IPS-20b (cell line): ENCODE results near the gene CTSZ.

ENCODE experiments used
- H3K27ac ChIP-seq: one replicate; pipeline ENCODE4 v1.5.1; 2013; ENCODE audit warnings: low read length
- H3K27me3 ChIP-seq: 2 replicates; pipeline ENCODE4 v1.6.1; 2013; ENCODE audit warnings: mild to moderate bottlenecking, low read length, inconsistent platforms; ENCODE audit not compliant: insufficient read depth
- H3K36me3 ChIP-seq: 2 replicates; pipeline ENCODE4 v1.6.1; 2013; ENCODE audit warnings: low read depth, mild to moderate bottlenecking, inconsistent platforms, low read length, moderate library complexity; ENCODE audit not compliant: insufficient read depth
- H3K4me1 ChIP-seq: 2 replicates; pipeline ENCODE4 v1.6.1; 2013; ENCODE audit warnings: mild to moderate bottlenecking, control low read depth, inconsistent platforms, low read length, moderate library complexity; ENCODE audit not compliant: insufficient read depth
- H3K4me3 ChIP-seq: 2 replicates; pipeline ENCODE4 v1.5.1; 2013; ENCODE audit warnings: mild to moderate bottlenecking, low read length, inconsistent platforms
- H3K9ac ChIP-seq: 2 replicates; pipeline ENCODE4 v1.6.1; 2013; ENCODE audit warnings: low read depth, mild to moderate bottlenecking, inconsistent platforms, low read length, moderate library complexity
- H3K9me3 ChIP-seq: 2 replicates; pipeline ENCODE4 v1.6.1; 2013; ENCODE audit warnings: mild to moderate bottlenecking, low read depth, low read length, inconsistent platforms; ENCODE audit not compliant: insufficient read depth

Gene CTSZ

DNA sequence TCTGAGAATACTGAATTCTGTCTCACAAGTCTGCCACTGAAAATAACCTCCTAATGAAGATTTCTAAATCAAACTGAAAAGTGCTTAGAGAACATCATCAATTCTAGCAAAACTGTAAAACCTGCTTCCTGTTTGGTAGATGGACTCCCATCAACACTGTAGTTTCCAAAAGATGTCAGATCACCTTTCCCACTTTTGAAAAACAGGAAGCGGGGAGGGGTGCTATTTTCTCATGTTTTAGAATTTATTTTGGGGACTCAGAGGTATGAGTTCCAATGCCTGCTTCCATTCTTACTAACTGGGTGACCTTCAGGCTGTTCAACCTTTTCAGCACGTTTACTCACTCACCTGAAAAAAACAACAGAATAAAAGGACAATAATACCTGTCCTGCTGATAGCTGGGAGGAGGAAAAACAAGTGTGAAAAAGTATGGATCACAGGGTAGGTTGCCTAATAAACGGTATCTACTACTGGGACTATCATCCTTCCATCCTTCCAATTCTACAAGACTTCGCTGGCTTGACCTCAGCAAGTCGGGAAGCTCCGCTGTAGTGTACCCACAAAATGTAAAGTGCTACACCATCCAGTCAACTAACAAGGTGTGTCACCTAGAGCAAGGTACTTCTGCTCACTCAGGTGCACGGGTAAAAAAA lies 24.0 kb upstream of the CTSZ start:
- H3K4me1 ChIP-seq = peaks cover 7% of the 10 kb centered on the region; the same call in 1 of the 2 replicates
- peak overlapping the region; percentile 92; the same call in 1 of the 2 replicates for H3K9ac ChIP-seq
- H3K27ac ChIP-seq = no peak overlapping the region
- H3K27me3 ChIP-seq = peaks cover 59% of the 10 kb centered on the region
- H3K9me3 ChIP-seq = no peaks in the 10 kb centered on the region
- peaks cover 70% of the 10 kb centered on the region for H3K36me3 ChIP-seq
- peak overlapping the region; percentile 83 for H3K4me3 ChIP-seq

DNA sequence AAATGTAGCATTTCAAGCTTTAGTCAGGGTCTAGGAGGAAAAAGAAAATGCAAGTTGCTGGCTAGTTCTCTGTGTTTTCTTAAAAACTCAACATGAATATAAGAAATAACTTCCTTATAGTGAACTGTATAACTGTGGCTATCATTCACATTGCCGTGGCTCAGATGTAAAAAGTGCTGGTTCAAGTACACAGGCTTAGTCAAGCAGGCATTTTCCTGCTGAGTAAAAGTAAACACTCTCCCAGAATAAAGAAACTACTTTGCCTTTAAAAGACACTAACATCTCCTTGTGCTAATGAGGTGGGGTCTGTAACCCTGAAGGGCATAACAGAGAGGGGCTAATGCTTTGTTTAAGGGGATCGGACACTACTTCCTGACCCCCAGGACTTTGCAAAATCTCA lies 21.8 kb upstream of the CTSZ start:
- Histone ChIP-seq H3K27ac (no peak overlapping the region), H3K36me3 (peaks cover 71% of the 10 kb centered on the region), H3K4me1 (peaks cover 18% of the 10 kb centered on the region), H3K9me3 (no peaks in the 10 kb centered on the region), H3K27me3 (peaks cover 65% of the 10 kb centered on the region), H3K9ac (no peak overlapping the region), H3K4me3 (no peak overlapping the region)

DNA sequence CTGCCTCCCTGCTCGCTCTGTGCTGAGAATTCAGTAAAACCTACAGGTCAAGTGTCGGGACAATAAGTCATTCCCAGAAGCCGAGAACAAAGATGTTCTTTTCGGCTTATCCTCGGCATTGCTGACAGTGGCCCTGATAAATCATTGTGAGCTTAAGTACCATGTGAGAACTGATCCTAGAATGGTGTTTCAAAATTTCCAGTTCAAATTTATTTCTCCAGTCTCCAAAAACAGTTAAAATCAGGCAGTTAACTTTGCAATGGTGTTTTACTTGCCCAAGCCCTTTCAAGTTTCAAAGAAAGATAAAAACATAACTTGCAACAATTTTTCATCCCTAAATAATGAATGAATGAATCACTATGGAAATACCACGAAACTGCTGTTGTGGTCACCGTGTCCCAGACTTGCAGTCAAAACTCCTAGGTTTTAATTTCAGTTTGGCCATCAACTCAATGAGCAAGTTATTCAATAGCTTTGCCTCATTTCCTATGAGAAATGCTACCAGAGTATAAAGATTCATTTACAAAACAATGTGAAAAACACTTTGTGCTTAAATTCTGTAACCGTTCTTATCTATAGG lies 20.8 kb upstream of the CTSZ start:
- Histone ChIP-seq H3K9me3 (no peaks in the 10 kb centered on the region), H3K36me3 (peaks cover 75% of the 10 kb centered on the region), H3K27me3 (peaks cover 65% of the 10 kb centered on the region), H3K27ac (no peak overlapping the region), H3K4me1 (peaks cover 18% of the 10 kb centered on the region), H3K4me3 (no peak overlapping the region), H3K9ac (no peak overlapping the region)

DNA sequence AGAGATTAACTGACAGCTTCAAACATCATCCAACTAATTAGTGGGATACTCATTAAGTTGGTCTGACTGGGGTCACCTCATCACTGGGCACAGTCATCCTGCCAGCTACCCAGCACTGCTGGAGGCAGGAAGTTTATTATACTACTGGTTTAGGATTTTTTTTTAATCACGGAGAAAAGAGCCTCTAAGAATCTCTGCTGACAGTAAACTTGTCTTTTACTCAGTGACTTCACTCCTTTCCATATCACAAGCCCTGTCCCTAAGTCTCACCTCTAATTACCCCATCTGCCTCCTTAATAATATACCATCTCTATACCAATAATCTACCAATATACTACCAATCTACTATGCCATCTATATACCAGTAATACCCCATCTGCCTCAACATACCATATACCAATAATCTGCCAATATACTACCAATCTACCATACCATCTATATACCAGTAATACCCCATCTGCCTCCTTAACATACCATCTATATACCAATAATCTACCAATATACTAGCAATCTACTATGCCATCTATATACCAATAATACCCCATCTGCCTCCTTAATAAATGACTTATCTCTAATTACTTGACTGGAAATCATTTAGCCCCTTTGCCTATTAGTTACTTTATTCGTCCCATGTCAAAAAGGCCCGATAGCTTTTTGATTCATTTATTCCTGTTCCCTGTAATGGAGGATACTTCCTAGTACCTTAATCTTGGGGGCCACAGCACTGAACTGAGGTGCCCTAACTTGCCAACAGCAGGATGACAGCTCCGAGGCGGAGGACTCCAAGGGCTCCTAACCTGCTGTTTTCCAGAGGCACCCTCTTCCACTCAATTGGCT lies 20.1 kb upstream of the CTSZ start:
- peaks cover 80% of the 10 kb centered on the region for H3K36me3 ChIP-seq
- H3K9ac ChIP-seq = no peak overlapping the region
- H3K27me3 ChIP-seq = peaks cover 65% of the 10 kb centered on the region
- H3K27ac ChIP-seq = no peak overlapping the region
- peaks cover 18% of the 10 kb centered on the region for H3K4me1 ChIP-seq
- no peaks in the 10 kb centered on the region for H3K9me3 ChIP-seq
- no peak overlapping the region for H3K4me3 ChIP-seq

DNA sequence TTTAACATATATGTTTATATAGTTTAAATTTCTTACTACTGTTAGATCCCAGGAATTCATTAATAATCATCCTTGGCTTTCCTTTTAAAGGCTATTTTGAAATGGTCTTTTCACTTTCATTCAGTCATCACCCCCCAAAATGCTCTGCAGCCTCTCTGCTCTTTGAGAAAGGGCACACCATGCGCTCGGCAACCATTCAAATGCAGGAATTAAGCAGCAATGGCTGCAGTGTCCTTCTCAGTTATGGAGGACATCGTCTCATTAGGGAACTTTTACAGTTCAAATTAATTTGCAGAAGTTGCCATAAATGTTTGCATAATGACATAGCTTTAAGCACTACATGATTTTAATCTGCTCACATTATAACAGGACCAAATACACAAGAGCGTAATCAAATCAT lies 18.5 kb upstream of the CTSZ start:
- H3K36me3 ChIP-seq = peaks cover 80% of the 10 kb centered on the region
- no peak overlapping the region; the same call in 1 of the 2 replicates for H3K9ac ChIP-seq
- no peaks in the 10 kb centered on the region for H3K9me3 ChIP-seq
- no peak overlapping the region for H3K27ac ChIP-seq
- peaks cover 50% of the 10 kb centered on the region for H3K27me3 ChIP-seq
- peaks cover 11% of the 10 kb centered on the region for H3K4me1 ChIP-seq
- no peak overlapping the region for H3K4me3 ChIP-seq

DNA sequence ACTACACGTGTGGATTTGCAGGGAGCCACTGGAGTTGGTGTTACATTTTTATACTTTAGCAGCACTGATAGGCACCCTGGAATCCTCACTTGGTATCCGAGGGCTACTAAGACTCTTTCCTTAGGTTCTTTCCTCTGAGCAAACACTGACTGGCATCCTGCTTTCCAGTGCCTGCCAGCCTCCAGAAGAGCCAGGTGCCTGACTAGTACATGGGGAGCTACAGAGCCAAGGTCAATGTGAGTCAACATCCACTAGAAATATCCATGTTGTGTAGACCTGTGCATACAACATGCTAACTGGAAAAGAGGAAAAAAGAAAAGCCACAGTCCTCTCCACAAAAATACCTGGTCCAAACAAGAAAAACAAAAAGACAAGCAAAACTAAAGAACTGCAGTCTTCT lies 18.0 kb upstream of the CTSZ start:
- Histone ChIP-seq H3K4me1 (peaks cover 11% of the 10 kb centered on the region), H3K4me3 (no peak overlapping the region), H3K27ac (no peak overlapping the region), H3K9me3 (no peaks in the 10 kb centered on the region), H3K36me3 (peaks cover 75% of the 10 kb centered on the region), H3K9ac (no peak overlapping the region; the same call in 1 of the 2 replicates), H3K27me3 (peaks cover 46% of the 10 kb centered on the region)

DNA sequence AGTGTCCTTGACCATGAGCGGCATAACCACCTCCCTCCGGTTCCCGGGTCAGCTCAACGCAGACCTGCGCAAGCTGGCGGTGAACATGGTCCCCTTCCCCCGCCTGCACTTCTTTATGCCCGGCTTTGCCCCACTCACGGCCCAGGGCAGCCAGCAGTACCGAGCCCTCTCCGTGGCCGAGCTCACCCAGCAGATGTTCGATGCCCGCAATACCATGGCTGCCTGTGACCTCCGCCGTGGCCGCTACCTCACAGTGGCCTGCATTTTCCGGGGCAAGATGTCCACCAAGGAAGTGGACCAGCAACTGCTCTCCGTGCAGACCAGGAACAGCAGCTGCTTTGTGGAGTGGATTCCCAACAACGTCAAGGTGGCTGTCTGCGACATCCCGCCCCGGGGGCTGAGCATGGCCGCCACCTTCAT lies 17.1 kb upstream of the CTSZ start:
- H3K27ac ChIP-seq = no peak overlapping the region

DNA sequence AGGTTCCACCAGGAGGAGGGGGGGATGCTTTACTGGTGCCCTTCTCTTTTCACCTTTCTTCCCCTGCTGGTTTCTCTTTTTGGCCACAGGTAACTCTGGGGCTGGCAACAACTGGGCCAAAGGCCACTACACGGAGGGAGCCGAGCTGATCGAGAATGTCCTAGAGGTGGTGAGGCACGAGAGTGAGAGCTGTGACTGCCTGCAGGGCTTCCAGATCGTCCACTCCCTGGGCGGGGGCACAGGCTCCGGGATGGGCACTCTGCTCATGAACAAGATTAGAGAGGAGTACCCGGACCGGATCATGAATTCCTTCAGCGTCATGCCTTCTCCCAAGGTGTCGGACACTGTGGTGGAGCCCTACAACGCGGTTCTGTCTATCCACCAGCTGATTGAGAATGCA lies 16.6 kb upstream of the CTSZ start:
- no peak overlapping the region for H3K4me3 ChIP-seq
- H3K9me3 ChIP-seq = no peaks in the 10 kb centered on the region
- no peak overlapping the region for H3K9ac ChIP-seq
- H3K27me3 ChIP-seq = peaks cover 31% of the 10 kb centered on the region
- H3K4me1 ChIP-seq = peaks cover 11% of the 10 kb centered on the region
- H3K27ac ChIP-seq = no peak overlapping the region
- peaks cover 61% of the 10 kb centered on the region for H3K36me3 ChIP-seq

More for the DNA sequence above, 17.1 kb upstream of the CTSZ start:
- Histone ChIP-seq H3K9me3 (no peaks in the 10 kb centered on the region), H3K9ac (no peak overlapping the region), H3K4me1 (peaks cover 11% of the 10 kb centered on the region), H3K4me3 (no peak overlapping the region), H3K27me3 (peaks cover 36% of the 10 kb centered on the region), H3K36me3 (peaks cover 66% of the 10 kb centered on the region)

DNA sequence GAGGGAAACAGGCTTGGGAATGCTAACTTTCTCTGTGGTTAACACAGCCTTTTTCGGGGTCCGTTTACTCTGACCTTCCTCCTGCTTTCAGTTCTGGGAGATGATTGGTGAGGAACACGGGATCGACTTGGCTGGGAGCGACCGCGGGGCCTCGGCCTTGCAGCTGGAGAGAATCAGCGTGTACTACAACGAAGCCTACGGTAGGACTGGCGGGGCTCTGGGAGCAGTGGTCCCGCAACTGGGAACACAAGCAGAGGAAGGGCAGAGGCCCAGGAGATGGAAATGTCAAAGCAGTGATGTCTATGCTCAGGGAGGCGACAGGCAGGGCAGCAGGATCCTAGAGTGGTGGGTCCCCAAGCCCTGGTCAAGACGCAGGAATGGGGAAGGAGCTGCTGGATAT lies 15.7 kb upstream of the CTSZ start:
- Histone ChIP-seq H3K9ac (no peak overlapping the region), H3K36me3 (peaks cover 52% of the 10 kb centered on the region)

DNA sequence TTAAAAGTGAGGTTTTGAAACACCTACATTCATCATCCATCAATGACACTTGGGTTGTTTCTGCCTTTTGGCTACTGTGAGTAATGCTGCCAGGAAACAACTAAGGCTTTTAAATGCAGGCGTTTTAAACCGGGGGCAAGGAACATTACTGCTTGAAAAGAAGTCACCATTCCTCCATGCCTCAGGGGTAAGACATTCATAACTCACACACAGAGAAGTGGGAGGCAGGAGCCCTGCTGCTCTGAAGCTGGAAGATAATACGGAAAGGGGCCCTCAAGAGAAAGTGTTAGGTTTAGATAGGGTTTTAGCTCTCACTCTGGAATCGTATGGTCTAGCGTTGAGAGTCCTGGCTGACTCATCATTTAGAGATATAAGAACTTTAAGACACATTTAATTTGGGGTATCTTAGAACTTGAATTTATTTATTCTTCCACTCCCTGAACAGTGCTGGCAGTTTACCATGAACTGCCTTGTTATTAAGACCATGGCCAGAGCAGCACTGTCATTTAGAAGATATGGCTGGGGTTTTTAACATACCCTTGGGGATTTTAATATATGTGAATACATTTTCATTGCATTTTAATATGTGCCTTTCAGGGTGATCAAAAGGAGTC lies 14.0 kb upstream of the CTSZ start:
- Histone ChIP-seq H3K4me3 (no peak overlapping the region), H3K36me3 (peaks cover 35% of the 10 kb centered on the region), H3K9ac (no peak overlapping the region), H3K27ac (no peak overlapping the region), H3K27me3 (peaks cover 5% of the 10 kb centered on the region), H3K9me3 (no peaks in the 10 kb centered on the region), H3K4me1 (peaks cover 11% of the 10 kb centered on the region)

More for the DNA sequence above, 15.7 kb upstream of the CTSZ start:
- H3K9me3 ChIP-seq = no peaks in the 10 kb centered on the region
- no peak overlapping the region for H3K4me3 ChIP-seq
- no peak overlapping the region for H3K27ac ChIP-seq
- peaks cover 23% of the 10 kb centered on the region for H3K27me3 ChIP-seq
- peaks cover 11% of the 10 kb centered on the region for H3K4me1 ChIP-seq

DNA sequence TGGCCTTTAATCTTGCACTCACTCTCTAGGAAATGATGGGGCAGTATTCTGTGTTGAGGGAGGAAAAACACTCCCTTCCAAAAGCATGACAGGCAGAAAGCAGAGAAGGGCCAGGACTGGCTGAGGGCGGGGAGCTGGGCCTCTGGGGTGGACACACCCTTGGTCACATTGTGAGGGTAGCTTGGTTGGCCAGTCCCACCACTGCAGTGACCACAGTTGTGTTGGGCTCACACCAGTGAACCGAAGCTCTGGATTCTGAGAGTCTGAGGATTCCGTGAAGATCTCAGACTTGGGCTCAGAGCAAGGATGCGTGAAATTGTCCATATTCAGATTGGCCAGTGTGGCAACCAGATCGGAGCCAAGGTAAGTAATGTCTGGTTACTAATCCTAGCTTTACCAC lies 12.2 kb upstream of the CTSZ start, which contains the start of gene TUBB1:
TSS of gene TUBB1 (plus strand) at position 213 of the 400 bp plus-strand sequence. CDS start at position 307, 94 bp downstream.
- H3K27me3 ChIP-seq = peaks cover under 1% of the 10 kb centered on the region; the same call in 1 of the 2 replicates
- H3K4me3 ChIP-seq = no peak within 1 kb of the TSS
- no peaks in the 10 kb centered on the region for H3K9me3 ChIP-seq
- H3K9ac ChIP-seq = no peak within 1 kb of the TSS
- H3K36me3 ChIP-seq = peaks cover 17% of the 10 kb centered on the region; the same call in 1 of the 2 replicates
- H3K27ac ChIP-seq = no peak within 1 kb of the TSS
- H3K4me1 ChIP-seq = no peaks in the 10 kb centered on the region
